Activated T-cell treated with anti-CD3 and anti-CD28 coated beads for 48 hours (primary cell): ENCODE measurements around the gene AGK.

ENCODE experiments used
- DNase-seq: peaks from one replicate; pipeline ENCODE4 v3.0.0-alpha.2; 2020; ENCODE audit warnings: low read depth

Gene AGK

DNA sequence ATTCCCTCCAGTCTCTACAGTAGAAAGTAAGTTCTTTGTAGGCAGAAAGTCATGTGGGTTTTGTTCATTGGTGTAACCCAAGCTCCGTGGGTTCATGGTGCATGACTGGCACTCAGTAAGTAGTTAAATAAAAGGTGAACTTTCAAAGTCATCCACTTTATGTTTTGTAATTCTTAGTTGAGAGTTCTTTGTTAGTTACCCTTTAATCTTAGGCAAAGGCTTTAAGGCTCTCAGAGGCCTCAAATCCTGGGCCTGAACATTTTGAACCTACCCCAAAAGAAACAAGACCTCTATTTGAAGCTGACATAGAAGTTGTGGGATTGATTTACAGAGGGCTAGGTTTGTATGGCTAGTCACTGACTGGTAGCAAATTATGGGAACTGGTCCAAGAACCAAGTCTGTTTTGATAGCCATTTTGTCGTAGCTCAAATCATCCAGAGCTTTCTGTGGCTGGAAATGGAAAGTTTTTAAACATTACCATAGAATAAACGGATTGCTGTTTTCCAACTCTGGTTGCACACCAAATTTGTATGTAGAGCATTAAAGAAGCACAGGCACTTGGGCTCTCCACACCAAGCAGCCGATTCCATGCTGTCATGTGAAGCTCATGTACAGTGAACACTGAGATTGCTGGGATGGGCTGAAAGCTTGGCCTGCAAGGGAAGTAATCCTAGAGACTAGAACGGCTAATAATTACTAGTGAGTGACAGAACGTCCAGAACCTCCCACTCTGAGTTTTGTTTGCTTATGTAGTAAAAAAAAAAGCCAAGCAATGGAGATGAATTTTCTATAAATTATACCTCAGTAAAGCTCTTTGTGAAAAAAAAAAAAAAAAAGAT, 97.3 kb downstream of the AGK start:
- no peak for DNase-seq

DNA sequence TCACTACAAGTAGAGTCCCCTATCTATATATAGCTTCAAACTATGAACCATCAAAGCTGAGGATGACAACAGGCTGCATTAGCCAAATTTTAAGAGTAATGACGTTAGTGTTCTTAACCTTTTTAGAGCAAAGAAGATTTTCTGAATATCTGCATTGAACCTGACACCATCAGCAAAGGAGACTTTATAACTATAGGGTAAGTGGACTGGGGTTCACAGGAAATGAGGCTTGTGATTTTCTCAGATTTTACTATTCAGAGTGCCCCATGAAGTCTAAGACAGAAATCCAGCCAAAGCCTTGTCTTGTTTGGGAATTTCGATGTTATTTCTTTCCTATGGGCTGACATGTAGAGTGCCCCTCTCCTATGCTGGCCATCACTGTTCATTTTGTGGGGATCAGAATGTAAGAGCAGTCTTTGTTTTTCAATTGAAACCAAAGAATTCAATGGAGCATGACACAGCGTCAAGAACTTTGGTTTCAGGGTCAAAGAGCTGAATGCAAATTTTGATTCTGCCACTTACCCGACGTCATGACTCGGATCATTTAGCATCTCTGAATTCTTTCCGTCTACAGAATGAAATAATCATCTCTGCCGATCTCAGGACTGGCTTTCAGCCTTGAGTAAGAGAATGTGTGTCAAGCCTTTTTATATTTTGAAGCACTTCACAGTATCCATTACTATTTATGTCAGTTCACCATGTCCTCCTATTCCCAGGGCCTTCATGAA, 98.1 kb downstream of the AGK start:
- DNase-seq: no peak

DNA sequence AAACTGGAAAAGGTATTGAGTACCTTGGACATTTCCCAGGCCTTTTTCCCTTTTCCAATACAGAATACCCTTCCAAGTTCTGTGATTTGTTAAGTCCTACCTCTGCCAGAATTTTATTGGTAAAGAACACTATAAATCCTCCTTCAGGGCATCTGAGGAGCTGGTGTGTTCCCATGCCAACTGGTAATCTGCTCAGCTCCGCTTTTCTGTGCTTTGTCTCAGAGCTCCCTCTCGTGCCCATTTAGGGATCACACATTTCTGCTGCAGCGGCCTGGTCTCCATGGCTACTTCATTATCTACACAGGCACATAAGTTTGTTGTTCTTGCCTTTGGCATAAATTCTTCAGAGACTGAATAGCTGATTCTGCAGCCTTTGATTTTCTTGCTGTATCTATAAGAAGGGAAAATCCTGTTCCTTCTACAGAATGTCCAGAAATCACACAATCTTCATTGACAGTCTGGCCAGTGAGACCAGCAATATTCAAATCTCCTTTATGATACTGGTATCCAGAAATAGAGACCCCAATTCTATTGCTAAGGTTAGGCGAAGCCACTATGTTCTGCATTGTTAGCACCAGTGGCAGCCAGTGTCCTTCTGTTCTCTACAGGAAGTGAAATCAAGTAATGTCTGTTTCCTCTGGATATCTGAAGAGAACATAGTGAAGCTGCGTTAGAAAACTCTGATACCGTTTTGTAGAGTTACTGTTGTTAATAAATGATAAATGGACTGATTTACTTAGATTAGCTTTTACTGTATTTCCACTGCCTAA, 98.8 kb downstream of the AGK start:
- no peak for DNase-seq

DNA sequence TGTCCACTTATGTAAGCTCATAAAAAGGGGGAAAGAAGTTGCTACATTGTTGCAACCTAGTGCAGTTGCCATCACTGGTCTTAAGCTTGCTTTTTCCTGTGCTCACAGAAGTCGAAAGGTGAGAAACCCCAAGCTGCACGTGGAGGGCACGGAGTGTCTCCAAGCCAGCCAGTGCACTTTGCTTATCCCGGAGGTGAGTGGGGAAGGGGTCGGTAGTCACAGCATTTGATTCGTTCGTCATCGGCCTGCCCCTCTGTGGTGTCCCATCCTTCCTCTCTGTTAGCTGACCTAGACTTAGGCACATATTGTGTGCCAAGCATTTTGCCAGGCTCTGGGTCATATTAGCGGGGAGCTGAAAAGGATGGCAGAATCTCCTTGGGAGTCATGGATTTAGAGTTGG, 100.2 kb downstream of the AGK start:
- DNase-seq: no peak

DNA sequence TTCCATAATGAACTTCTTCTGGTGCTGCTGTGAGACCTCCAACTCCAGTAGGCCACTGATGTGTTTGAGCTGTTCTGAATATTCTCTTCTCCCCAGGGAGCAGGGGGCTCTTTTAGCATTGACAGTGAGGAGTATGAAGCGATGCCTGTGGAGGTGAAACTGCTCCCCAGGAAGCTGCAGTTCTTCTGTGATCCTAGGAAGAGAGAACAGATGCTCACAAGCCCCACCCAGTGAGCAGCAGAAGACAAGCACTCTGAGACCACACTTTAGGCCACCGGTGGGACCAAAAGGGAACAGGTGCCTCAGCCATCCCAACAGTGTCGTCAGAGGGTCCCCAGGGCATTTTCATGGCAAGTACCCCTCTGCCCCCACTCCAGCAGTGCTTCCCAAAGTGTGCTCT, 101.5 kb downstream of the AGK start:
- DNase-seq: no peak

DNA sequence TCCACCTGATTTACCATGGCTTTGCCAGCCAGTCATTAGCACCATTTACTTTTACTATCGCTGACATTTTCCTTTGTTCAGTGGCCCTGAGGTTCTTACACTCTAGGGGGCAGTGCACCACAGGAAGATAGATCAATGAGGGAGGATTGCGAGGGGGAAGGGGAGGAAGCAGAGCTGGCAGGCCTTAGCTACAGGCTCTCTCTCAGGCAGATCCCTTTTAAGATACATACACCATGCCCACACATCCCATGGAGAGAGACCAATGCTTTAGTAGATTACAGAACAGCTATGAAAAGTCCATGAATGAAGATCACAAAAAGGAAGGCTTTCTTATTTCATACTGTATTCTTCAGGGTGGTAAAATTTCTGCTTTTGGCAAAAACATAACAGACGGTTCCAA, 103.3 kb downstream of the AGK start:
- peak; percentile 32 for DNase-seq

DNA sequence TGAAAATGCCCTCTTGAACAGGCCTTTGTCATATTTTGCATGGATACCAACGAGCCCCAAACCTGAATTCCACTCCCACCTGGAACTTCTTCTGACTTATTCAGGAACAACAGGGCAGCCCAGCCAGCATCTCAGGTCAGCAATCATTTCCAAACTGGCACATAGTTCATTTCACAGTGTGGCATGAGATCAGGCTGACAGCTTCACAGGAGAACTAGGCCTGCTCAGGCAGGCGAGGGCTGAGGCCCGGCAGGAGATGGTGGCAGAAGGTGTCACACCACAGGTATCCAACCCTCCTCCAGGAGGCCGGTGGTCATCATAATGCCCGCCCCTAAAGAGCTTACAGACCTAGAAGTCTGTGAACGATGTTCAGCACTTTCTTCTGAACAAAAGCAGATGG, 108.3 kb downstream of the AGK start:
- no peak for DNase-seq

DNA sequence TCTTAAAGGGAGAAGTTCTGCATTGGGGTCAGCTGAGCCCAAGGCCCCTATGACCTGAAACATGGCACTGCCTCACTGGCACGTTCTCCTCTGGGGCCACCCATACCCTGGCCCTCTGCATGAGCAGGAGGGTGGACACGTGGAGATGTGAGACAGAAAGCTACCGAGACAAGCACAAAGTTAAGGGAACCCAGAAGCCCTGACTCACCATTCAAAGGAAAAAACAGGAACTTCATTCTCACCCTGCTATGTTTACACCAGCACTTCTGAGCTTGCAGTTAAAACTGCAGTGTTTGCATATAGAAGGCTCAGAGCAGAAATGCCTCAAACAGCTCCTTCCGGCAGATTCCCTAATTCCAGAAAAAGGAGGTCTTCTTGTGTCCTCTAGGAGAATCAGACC, 109.0 kb downstream of the AGK start:
- DNase-seq: no peak

DNA sequence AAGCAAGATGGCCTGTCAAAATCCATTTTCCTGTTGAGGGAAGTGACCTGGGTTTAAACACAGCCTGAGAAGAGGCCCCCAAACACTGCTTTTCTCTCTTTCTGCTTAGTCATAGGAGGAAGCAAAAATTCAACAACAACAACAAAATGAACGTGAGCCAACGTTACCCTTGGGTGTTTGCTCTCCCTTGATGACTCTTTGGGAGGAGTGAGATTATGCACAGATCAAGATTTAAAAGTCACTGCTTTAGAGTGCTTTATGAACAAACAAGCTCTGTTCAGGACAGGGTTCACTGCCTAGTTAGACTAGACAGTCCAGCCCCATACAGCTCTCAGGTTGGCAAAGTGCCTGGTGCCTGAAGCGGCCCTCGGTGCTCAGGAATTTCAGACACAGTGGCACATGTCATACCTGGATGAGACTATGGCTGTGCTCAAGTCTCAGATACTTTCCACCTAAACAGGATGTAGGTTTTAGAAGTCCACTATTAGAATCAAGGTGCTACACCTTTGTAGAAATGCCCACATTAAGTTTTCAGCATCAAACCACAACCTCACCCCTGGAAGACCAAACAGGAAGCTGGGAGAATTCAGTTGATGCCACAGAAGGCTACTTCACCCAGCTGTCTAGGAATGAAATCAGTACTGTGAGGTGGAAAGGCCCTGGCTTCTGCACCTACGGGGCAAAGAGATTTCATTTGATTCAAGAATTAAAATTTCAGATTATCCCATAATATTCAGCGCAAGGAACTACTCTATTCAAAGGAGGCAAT, 112.1 kb downstream of the AGK start:
- DNase-seq: no peak

DNA sequence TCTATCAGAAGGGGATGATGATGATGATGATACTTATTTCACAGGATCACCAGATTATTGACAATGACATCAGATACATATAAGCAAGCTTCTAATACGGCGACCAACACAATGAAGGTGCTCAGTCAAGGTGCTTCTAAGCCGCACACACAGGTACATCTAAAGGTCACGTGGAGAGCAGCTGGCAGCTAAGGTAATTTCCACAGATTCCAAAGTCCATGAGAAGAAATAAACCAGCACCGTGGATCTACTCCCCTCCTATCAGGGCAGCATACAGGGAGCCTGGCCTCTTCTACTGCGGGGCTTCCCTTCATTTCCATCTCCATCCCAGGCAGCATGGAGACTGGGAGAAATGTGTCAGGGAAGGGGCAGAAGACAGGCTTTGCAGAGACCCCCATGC, 113.2 kb downstream of the AGK start:
- DNase-seq: no peak

DNA sequence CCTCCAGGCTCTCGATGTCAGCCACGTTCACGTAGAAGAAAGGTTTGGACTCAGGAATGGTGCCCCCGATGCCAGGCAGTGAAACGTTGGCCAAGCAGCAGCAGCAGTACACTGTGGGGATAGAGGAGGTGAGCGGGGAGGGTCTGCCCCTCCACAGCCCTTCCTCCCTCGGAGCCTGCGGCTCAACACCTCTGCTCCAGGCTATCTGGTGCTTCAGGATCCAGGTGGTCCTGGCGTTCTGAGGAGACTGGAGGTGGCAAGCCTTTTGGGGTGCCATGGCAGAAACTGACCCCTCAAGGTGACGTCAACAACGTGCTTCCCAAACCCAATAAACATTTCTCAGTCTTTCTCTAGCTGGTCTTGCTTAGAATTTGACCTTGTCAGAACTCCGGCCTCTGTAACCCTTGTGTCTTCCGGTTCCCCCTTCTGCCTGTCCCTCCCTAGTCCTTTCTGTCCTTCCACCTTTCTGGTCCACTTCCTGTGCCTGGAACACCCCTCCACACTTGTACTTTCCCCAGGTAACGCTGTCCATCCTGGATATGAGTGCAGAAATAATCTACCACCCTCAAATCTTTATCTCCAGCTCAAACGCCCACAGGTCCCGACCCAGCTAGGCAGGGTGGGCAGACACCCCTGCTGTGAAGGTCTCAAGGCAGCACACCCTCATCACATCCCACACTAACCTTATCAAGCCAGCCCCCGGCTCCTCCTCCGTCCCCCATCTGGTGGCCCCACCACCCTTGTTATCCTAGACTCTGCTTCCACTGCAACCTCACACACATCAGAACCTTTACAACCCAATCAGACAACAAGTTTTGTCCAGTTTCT, 114.2 kb downstream of the AGK start:
- no peak for DNase-seq

DNA sequence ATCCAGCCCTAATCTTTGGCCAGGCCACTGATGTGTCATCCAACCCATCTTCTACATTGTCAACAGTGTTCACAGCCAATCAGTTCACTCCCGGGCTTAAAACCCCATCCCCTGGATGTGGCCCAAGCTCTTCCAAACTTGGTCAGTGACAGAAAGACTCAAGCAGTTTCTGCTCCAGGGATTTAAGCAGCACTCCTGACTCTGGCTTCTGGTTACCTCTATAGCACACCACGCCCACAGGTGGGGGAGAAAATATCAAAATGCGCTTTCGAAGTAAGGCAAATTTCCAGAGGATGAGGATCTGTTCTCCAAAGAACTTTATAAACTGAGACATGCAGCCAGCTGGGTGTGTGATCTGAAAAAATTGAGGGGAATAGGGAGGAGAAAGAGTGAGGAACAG, 114.9 kb downstream of the AGK start:
- no peak for DNase-seq

DNA sequence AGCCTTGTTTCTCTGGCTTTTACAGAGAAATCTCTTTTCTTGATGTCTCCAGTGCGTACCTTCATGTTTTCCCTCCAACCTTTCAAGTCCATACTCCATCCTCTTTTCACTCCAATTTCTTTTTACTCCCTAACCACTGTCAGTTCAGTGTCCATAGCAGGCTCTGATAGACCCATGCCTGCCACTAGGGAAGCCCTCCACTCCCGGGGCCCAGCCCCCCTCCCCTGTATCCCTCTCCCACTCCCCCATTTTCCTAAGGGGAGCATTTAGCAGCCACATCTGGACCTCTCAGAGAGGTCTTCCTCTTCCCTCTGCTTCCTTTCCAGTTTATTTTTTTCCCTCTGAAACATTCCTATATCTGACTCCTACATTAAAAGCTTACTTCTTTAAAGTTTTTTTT, 117.6 kb downstream of the AGK start:
- no peak for DNase-seq

DNA sequence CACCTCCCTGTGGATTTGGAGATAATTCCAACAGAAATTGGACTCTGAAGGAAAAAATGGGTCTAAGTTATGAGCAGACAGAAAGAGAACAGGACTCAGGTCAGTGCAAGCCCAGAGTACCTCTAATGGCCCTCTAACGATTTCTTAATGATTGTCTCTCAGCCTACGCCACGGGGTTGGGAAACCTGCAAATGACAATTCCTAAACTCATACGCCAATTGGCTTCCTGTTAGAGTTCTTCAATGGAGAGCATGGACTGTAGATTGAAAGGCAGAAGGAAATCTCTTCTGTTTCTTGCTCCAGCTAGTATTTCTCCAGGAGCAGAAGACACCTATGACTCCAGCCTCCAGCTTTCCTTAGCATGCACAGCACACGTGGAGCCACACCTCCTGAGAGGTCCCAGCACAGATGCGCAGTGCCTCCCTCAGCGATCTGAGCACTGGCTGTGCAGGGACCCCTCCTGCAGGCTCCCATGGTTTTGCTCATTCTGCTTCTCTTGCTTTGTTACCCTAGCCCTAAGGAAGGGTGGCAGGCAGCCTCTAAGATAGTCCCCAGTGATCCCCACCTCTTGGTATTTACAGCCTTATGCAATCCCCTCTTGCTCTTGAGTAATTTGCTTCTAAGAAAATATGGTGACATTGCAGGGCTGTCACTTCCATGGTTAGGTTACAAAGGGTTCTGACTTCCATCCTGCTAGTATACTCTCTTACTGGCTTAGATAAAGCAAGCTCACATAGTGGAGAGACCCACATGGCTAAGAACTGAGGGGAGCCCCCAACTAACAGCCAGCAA, 120.7 kb downstream of the AGK start:
- no peak for DNase-seq

DNA sequence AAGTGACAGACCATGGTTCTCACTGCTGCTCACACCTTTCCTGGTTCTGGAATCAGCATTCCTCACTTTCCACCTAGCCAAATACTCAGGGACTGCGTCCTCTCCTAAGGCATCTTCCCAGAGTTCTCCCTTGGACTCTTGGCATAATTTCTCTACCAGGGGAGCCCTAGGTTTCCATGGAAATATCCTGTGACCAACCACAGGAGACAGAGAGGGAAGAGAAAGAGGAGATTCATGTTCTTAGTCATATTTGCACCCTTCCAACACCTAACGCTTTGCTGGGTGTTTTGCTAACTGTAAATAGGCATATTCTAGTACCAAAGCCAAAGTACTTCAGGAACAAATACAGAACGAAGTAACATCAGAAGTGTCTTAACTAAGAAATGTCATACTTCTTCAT, 122.1 kb downstream of the AGK start:
- DNase-seq: no peak

DNA sequence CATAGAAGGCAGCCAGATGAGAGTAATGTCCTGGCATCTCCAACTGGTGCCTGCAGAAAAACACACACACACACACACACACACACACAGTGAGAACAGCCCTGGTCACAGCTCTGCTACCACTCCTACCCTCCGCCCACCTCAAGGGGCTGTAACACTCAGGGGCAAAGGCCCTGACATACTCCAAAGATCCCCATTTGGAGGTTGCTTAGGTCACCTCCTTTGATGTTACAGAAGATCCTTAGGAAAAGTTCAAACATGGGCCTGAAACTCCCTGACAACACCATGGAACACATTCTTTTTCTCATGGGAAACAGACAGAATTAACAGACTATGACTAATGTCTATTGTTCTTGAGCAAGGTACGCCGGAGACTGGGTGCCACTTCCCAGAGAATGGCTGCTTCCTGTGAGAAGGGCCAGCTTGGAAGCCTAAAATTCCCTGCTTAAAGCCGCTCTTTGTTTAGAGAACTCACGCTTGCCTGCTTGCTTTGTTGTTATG, 123.0 kb downstream of the AGK start:
- no peak for DNase-seq

DNA sequence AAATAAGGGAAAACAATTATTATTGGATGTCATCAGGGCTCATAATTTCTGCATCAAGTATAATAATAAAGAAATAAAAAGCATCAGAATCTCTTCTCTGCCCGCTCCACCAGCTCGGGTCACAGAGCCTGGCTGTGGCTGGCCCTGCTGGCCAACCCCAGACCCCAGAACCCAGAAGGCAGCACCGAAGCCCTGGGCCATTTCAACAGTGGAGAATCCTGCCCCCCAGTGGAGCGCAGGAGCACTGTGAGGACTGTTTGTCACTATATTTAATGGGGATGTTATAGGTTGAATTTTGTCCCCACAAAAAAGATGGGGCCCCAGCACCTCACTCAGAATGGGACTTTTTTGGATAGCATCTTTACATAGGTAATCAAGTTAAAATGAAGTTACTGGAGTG, 123.5 kb downstream of the AGK start:
- DNase-seq: no peak

DNA sequence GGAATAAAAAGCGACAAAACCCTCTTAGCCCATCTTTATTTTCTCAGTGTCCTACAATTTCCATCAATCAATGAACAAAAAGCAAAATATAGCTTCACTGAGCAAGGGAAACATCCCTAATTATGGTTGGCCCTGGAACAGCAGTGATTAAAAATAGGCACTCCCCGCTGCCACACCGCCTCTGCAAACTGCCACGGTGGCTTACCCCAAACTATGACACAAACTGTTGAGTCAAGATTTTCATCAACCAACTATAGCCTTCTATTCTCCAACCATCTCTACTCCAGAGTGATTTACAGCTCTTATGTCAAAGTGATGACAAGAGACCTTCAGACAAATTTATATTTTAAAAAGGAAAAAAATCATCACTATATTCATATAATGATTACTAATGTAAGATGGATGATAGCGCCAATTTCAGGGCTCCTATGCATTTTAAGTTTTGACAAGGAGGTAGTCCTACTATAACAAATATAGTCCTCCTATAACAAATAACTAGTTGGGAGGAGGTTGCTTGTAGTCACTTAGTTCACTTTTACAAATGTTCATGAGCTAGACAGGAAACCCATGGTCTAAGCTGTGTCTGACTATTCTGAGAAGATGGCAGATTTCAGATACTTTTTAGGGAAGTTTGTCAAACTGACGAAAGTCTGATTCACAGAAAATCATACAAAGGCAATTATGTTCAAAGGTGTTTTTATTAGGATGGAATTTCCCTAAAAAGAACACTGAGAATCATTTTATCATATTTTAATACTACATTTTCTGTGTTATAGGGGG, 124.4 kb downstream of the AGK start:
- no peak for DNase-seq

DNA sequence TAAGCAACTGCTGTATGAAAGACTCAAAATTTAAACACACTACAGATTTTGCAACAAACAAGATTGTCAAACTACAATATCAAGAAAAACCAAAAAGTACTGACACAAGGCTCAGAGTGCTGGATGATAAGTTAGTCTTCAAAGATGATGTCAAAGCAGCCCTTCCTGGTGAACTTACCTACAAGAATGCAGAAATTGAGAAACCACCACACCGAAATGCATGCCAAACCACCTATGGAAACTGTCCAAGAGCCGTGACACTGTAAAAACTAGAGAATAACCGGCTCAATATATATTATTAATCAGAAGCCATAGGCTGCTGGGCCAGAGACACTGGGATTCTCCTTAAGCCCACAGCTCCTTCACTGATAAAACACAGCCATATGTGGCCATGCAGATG, 125.4 kb downstream of the AGK start:
- no peak for DNase-seq
